HepG2 (cell line): Measurements from ENCODE around the gene ZBTB9. TPM values are rescaled to one million over a fixed set of nuclear protein-coding genes. Genes with fewer than 3 reads are reported as not detected.
A peak's percentile ranks its signal among the peaks of the same experiment; 100 is the strongest.

Source experiments
- ATF7 ChIP-seq, 2 experiments: fragments of 450-650 bp in 1 of 2; sonication (generic) in 1 of 2; formaldehyde crosslinking in 1 of 2; IDR thresholded peaks; 2 replicates each; pipeline versions ENCODE4 v1.4.0 to v1.6.1; 2016 to 2020; ENCODE audit warnings: antibody characterized with exemption in 1 of 2, mild to moderate bottlenecking in 1 of 2, missing genetic modification reagents in 1 of 2
- ATF7-NPFF ChIP-seq: sonication (generic); formaldehyde crosslinking; IDR thresholded peaks from 2 replicates; pipeline ENCODE4 v1.8.1; 2023; ENCODE audit warnings: mild to moderate bottlenecking, low read depth, missing genetic modification reagents, moderate library complexity
- CAMTA2 ChIP-seq: sonication (generic); formaldehyde crosslinking; IDR thresholded peaks from 2 replicates; pipeline ENCODE4 v1.4.0; 2020; ENCODE audit warnings: mild to moderate bottlenecking, missing genetic modification reagents, borderline replicate concordance
- CHCHD3 ChIP-seq: sonication (generic); formaldehyde crosslinking; IDR thresholded peaks from 2 replicates; pipeline ENCODE4 v1.8.0; 2022; ENCODE audit warnings: mild to moderate bottlenecking, missing genetic modification reagents, moderate library complexity
- CSRNP1 ChIP-seq: sonication (generic); formaldehyde crosslinking; IDR thresholded peaks from 2 replicates; pipeline ENCODE4 v1.8.1; 2023; ENCODE audit warnings: mild to moderate bottlenecking, missing genetic modification reagents
- FOXA1 ChIP-seq, 2 experiments: fragments of 450-650 bp in 1 of 2; sonication (generic) in 1 of 2; formaldehyde crosslinking in 1 of 2; IDR thresholded peaks; 2 replicates each; pipeline versions ENCODE4 v1.4.0 to v1.6.1; 2016 to 2020; ENCODE audit warnings: missing genetic modification reagents in 1 of 2
- JARID2 ChIP-seq: sonication (generic); formaldehyde crosslinking; IDR thresholded peaks from 2 replicates; pipeline ENCODE4 v1.8.1; 2023; ENCODE audit warnings: missing genetic modification reagents, inconsistent platforms; ENCODE audit not compliant: insufficient replicate concordance
- PAX8 ChIP-seq: sonication (generic); formaldehyde crosslinking; IDR thresholded peaks from 2 replicates; pipeline ENCODE4 v1.8.0; 2022; ENCODE audit warnings: mild to moderate bottlenecking, missing genetic modification reagents, borderline replicate concordance
- PAXIP1 ChIP-seq: sonication (generic); formaldehyde crosslinking; conservative IDR thresholded peaks from 2 replicates; pipeline ENCODE4 v1.4.0; 2020; ENCODE audit warnings: mild to moderate bottlenecking, missing genetic modification reagents, moderate library complexity
- PRPF4 ChIP-seq: fragments of 200-400 bp; formaldehyde crosslinking; IDR thresholded peaks from 2 replicates; pipeline ENCODE4 v1.6.1; 2016; ENCODE audit warnings: low read length, low read depth; ENCODE audit not compliant: poor library complexity, severe bottlenecking
- SAP130 ChIP-seq: IDR thresholded peaks from 2 replicates; pipeline ENCODE4 v1.6.1; 2016; ENCODE audit warnings: low read depth
- SIX1 ChIP-seq: sonication (generic); formaldehyde crosslinking; IDR thresholded peaks from 2 replicates; pipeline ENCODE4 v1.4.0; 2020; ENCODE audit warnings: missing genetic modification reagents, borderline replicate concordance
- SMAD1 ChIP-seq: sonication (generic); formaldehyde crosslinking; IDR thresholded peaks from 2 replicates; pipeline ENCODE4 v1.4.0; 2020; ENCODE audit warnings: missing genetic modification reagents, low read depth, mild to moderate bottlenecking, borderline replicate concordance
- SNRNP70 ChIP-seq: fragments of 200-400 bp; formaldehyde crosslinking; IDR thresholded peaks from 2 replicates; pipeline ENCODE4 v1.6.1; 2017; ENCODE audit warnings: mild to moderate bottlenecking, low read depth, low read length, moderate library complexity
- TFAP4 ChIP-seq: sonication (generic); IDR thresholded peaks from 2 replicates; pipeline ENCODE4 v1.6.1; 2016; ENCODE audit warnings: low read depth, borderline replicate concordance
- THAP8 ChIP-seq: sonication (generic); formaldehyde crosslinking; IDR thresholded peaks from 2 replicates; pipeline ENCODE4 v1.5.1; 2020; ENCODE audit warnings: missing genetic modification reagents, mild to moderate bottlenecking, borderline replicate concordance
- ZNF138 ChIP-seq: sonication (generic); formaldehyde crosslinking; IDR thresholded peaks from 2 replicates; pipeline ENCODE4 v1.5.0; 2020; ENCODE audit warnings: mild to moderate bottlenecking, low read depth, missing genetic modification reagents
- ZNF225 ChIP-seq: sonication (generic); formaldehyde crosslinking; IDR thresholded peaks from 2 replicates; pipeline ENCODE4 v1.4.0; 2020; ENCODE audit warnings: mild to moderate bottlenecking, missing genetic modification reagents
- ZNF333 ChIP-seq: sonication (generic); formaldehyde crosslinking; IDR thresholded peaks from 2 replicates; pipeline ENCODE4 v1.4.0; 2020; ENCODE audit warnings: mild to moderate bottlenecking, missing genetic modification reagents, borderline replicate concordance
- ZNF383 ChIP-seq: sonication (generic); formaldehyde crosslinking; IDR thresholded peaks from 2 replicates; pipeline ENCODE4 v1.4.0; 2020; ENCODE audit warnings: missing genetic modification reagents, mild to moderate bottlenecking, borderline replicate concordance
- ZZZ3 ChIP-seq: sonication (generic); formaldehyde crosslinking; IDR thresholded peaks from 2 replicates; pipeline ENCODE4 v1.4.0; 2020; ENCODE audit warnings: missing genetic modification reagents, mild to moderate bottlenecking, borderline replicate concordance
- polyA plus RNA-seq, 8 experiments: library from polyadenylated mRNA; depleted of rRNA in 3 of 8; stranded (reverse) in 7 of 8; unstranded in 1 of 8; fragments of >200 nt; fragmentation: Illumina TruSeq in 4 of 8; extraction: Trizol in 4 of 8; gene quantifications; 2 replicates each; pipeline versions ENCODE4 v1.2.1 to v1.2.3, GENCODE V29; 2011 to 2016; ENCODE audit warnings: low read depth in 4 of 8, missing spikeins in 1 of 8, mixed read lengths in 1 of 8; ENCODE audit not compliant: insufficient read depth in 1 of 8
- total RNA-seq, 5 experiments: library from RNA; depleted of rRNA; stranded (reverse); fragments of >200 nt; fragmentation: Illumina TruSeq; extraction: Trizol; gene quantifications; 2 replicates each; pipeline ENCODE4 v1.2.3, GENCODE V29; 2016; ENCODE audit warnings: low read depth in 1 of 5

Gene ZBTB9
- total and polyA plus RNA-seq, 2 of the 13 experiments (the other 11 are each of a cell fraction or from before 2014, with no cell fraction given) = 5.3 to 9.2 TPM

- TF ChIP-seq PAXIP1 (no peak), SAP130 (peak; percentile 85), ATF7-NPFF (CRISPR knock-in tag) (peak; percentile 65; the same call in 1 of the 2 replicates), SMAD1 (CRISPR knock-in tag) (no peak), CAMTA2 (no peak), ZZZ3 (CRISPR knock-in tag) (0 out of 2 replicates have a peak, but pooled peaks have one; percentile 39), TFAP4 (peak; percentile 7; the same call in 1 of the 2 replicates), CHCHD3 (no peak), CSRNP1 (CRISPR knock-in tag) (no peak), ZNF383 (no peak), PRPF4 (no peak), THAP8 (CRISPR knock-in tag) (no peak), FOXA1 (IDR thresholded peaks at IDR 0.05) (no peak), FOXA1 (CRISPR knock-in tag; IDR thresholded peaks at IDR 0.05) (no peak), ZNF333 (CRISPR knock-in tag) (no peak), ATF7 (IDR thresholded peaks at IDR 0.05) (no peak), ATF7 (CRISPR knock-in tag; IDR thresholded peaks at IDR 0.05) (no peak), SNRNP70 (no peak), SIX1 (CRISPR knock-in tag) (peak; percentile 21; the same call in 1 of the 2 replicates), ZNF138 (no peak), ZNF225 (CRISPR knock-in tag) (peak; percentile 53; the same call in 1 of the 2 replicates), PAX8 (0 out of 2 replicates have a peak, but pooled peaks have one; percentile 22), JARID2 (CRISPR knock-in tag) (peak; percentile 70)
Measured at GRCh38 chr6:33425668-33426577, 28.5 kb upstream of the ZBTB9 start (continued).
